Subcutaneous adipose tissue (tissue), 4 donors: ENCODE measurements around the gene SLC5A2. TPM values are rescaled to one million over a fixed set of nuclear protein-coding genes. Genes with fewer than 3 reads are reported as not detected.

ENCODE experiments used
- CTCF ChIP-seq: fragments of 450-650 bp; IDR thresholded peaks from one replicate; pipeline ENCODE4 v1.5.1; 2016; ENCODE audit warnings: low read depth, mild to moderate bottlenecking, control low read depth, antibody characterized with exemption, moderate library complexity
- total RNA-seq, 4 donors: library from RNA; depleted of rRNA; stranded (reverse); fragments of >200 nt; gene quantifications; one replicate each; pipeline ENCODE4 v1.1.0, GENCODE V29; 2016

The SLC5A2 gene
- total RNA-seq, 4 donors from 2014 or later, result not detected

- TF ChIP-seq CTCF, result no peak
Observed at GRCh38 chr16:31501226-31501965, 18.5 kb downstream of the SLC5A2 start.

- TF ChIP-seq CTCF, result no peak
Observed at GRCh38 chr16:31501966-31502348, 19.0 kb downstream of the SLC5A2 start.

- no peak for TF ChIP-seq CTCF
Observed at GRCh38 chr16:31502981-31503380, 20.1 kb downstream of the SLC5A2 start.

- TF ChIP-seq CTCF, result no peak
Observed at GRCh38 chr16:31504159-31504558, 21.2 kb downstream of the SLC5A2 start.

- no peak for TF ChIP-seq CTCF
Observed at GRCh38 chr16:31505483-31505882, 22.6 kb downstream of the SLC5A2 start.

GRCh38 chr16:31507617-31507928, 24.6 kb downstream of the SLC5A2 start:
- TF ChIP-seq CTCF, result no peak

GRCh38 chr16:31507929-31508705, 25.2 kb downstream of the SLC5A2 start, which contains the start of gene RUSF1:
Gene RUSF1, minus strand, starts transcription at chr16:31508391. Its CDS starts 18 bp downstream, at chr16:31508373.
- TF ChIP-seq CTCF, result no peak
